Activated CD8-positive, alpha-beta memory T cell treated with anti-CD3 and anti-CD28 coated beads, Interleukin-2, amount 10 ng/mL, durations not matched to agents 7 days and 5 days (primary cell): Measurements from ENCODE around the gene TMEM120B. TPM values are rescaled to one million over a fixed set of nuclear protein-coding genes. Genes with fewer than 3 reads are reported as not detected.
"Not testable (repeated sequence)": the region's sequence is repeated elsewhere in the genome, so short reads cannot be mapped to it uniquely, and the experiment has no call there.

ENCODE experiments used
- ATAC-seq: fragments of 150-1000 bp; cut with Tn5 transposase; one replicate; pipeline ENCODE4 v1.10.0; 2021; ENCODE audit warnings: moderate library complexity
- CTCF ChIA-PET: fragments of 350-600 bp; sonication (Branson Sonifier 250); formaldehyde crosslinking; loops from one replicate; lab custom pipeline; 2021; ENCODE audit warnings: antibody characterized with exemption; lab: Charles Lee
- DNase-seq: peaks from one replicate; pipeline ENCODE4 v3.0.0-alpha.2; 2020
- H3K27ac Mint-ChIP-seq: one replicate; pipeline ENCODE4 v1.8.0; 2021; ENCODE audit warnings: mild to moderate bottlenecking, mixed read lengths
- H3K27me3 Mint-ChIP-seq: one replicate; pipeline ENCODE4 v1.8.0; 2021; ENCODE audit warnings: mixed read lengths
- H3K36me3 Mint-ChIP-seq: one replicate; pipeline ENCODE4 v1.8.0; 2021; ENCODE audit warnings: mild to moderate bottlenecking, mixed read lengths
- H3K4me1 Mint-ChIP-seq: one replicate; pipeline ENCODE4 v1.8.0; 2021; ENCODE audit warnings: mixed read lengths
- H3K4me3 Mint-ChIP-seq: one replicate; pipeline ENCODE4 v1.8.0; 2021; ENCODE audit warnings: mild to moderate bottlenecking, moderate library complexity, mixed read lengths
- H3K9me3 Mint-ChIP-seq: one replicate; pipeline ENCODE4 v1.8.0; 2022; ENCODE audit warnings: low read depth, mixed read lengths
- total RNA-seq, 2 experiments: library from RNA; stranded (reverse); gene quantifications; one replicate each; pipeline ENCODE4 v1.2.3, GENCODE V29; 2021

Gene TMEM120B
- total RNA-seq, 2 experiments from 2014 or later, result 8.8 to 11.0 TPM

DNA sequence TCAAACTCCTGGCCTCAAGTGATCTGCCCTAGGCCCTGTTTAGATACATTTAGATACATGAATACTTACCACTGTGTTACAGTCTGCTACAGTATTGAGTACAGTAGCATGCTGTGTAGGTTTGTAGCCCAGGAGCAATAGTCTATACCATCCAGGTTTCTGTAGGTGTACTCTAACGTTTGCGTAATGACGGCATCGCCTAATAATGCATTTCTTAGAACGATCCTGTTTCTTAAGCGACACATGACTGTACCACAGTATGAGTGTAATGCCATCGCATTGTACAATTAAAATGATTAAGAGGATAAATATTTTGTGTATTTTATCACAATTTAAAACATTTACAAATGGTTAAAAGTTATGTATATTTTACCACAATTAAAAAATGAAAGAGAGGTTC, 18.9 kb downstream of the TMEM120B start:
- CTCF ChIA-PET, result no interaction called here
- no peaks in the 10 kb centered on the region for H3K4me1 Mint-ChIP-seq
- H3K4me3 Mint-ChIP-seq, result no peak overlapping the region
- H3K27ac Mint-ChIP-seq, result no peak overlapping the region
- ATAC-seq (no peak), DNase-seq (no peak)
- H3K9me3 Mint-ChIP-seq, result no peaks in the 10 kb centered on the region
- H3K27me3 Mint-ChIP-seq, result no peaks in the 10 kb centered on the region
- H3K36me3 Mint-ChIP-seq, result no peaks in the 10 kb centered on the region

DNA sequence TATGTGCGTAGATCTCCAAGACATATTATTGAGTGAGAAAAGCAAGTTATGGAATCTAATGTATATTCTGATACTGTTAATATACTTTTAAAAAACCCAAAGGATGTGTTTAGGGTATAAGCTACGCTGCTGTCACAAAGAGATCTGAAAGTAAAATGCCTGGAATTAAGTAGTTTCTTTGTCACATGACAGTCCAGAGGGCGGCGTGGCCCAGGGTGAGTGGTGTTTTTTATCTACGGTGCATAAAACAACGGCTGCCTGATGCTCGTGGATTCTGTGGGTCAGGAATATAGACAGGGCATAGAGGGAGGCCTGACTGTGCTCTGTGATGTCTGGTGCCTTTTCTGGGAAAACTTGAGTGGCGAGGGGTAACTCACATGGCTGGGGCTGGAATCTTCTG, 21.3 kb downstream of the TMEM120B start:
- CTCF ChIA-PET, result no interaction called here
- Mint-ChIP-seq H3K4me1 (no peaks in the 10 kb centered on the region), H3K27ac (no peak overlapping the region), H3K27me3 (no peaks in the 10 kb centered on the region), H3K36me3 (no peaks in the 10 kb centered on the region), H3K4me3 (no peak overlapping the region), H3K9me3 (no peaks in the 10 kb centered on the region)
- ATAC-seq (no peak), DNase-seq (no peak)

DNA sequence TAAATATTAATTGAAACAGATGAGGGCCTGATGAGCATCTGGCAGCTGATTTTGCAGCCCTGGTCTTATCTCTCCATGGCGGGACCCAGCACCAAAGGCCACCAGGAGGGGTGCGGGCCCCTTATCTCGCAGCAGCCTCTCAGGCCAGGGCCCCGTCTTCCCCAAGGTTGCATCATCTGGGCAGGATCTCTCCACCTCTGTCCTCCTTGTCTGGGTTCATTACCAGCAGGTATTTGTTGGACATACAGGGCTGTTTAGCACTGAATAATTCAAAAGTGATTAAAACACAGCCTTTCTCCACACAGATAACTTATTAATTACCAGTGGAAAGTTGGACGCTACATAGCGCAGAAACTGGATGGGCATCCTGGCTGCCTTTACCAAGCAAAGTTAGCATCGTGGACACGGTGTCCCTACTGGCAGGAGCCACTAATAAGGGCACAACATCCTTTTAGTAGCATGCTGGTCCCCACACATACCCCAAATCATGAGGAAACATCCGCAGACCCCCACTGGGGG, 25.8 kb downstream of the TMEM120B start:
- Mint-ChIP-seq H3K4me3 (no peak overlapping the region), H3K27ac (no peak overlapping the region), H3K36me3 (no peaks in the 10 kb centered on the region), H3K9me3 (no peaks in the 10 kb centered on the region), H3K4me1 (no peaks in the 10 kb centered on the region), H3K27me3 (no peaks in the 10 kb centered on the region)
- ATAC-seq (no peak), DNase-seq (no peak)
- CTCF ChIA-PET, result no interaction called here

DNA sequence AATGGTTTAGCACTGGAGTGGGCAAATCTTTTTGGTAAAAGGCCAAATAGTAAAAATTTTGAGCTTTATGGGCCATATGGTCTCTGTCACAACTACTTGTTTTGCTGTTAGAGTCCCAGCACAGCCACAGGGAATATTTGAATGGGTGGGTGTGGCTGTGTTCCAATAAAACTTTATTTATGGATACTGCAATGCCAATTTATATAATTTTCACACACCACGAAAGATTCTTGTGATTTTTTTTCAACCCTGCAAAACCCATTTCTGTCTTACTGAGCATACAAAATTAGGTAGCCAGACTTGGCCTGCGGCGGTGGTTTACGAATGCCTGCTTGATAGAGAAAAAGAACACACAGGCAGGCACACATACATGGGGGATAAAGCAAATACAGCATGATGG, 28.3 kb downstream of the TMEM120B start:
- Mint-ChIP-seq H3K4me3 (no peak overlapping the region), H3K9me3 (no peaks in the 10 kb centered on the region), H3K36me3 (no peaks in the 10 kb centered on the region), H3K27ac (no peak overlapping the region), H3K4me1 (no peaks in the 10 kb centered on the region), H3K27me3 (no peaks in the 10 kb centered on the region)
- ATAC-seq (no peak), DNase-seq (no peak)
- CTCF ChIA-PET, result interaction anchor here (1.5 kb wide), 1 partner anchor 70 kb away, joined by 3 read pairs; no protein-coding TSS in a partner anchor

DNA sequence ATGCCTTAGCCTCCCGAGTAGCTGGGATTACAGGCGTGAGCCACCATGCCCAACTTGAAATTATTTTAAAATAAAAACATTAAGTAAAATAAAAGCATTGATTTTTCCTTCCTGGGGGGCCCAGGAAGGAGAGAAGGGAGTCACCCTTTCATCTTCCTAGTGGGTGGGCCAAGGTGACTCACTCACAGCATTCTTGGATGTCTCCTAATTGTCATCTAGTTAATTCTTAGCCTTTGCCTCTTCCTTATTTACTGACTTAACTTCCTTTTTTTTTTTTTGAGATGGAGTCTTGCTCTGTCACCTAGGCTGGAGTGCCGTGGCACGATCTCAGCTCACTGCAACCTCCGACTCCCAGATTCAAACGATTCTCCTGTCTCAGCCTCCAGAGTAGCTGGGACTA, 29.2 kb downstream of the TMEM120B start:
- H3K27me3 Mint-ChIP-seq, result no peaks in the 10 kb centered on the region
- DNase-seq (no peak), ATAC-seq (no peak)
- H3K9me3 Mint-ChIP-seq, result no peaks in the 10 kb centered on the region
- no peaks in the 10 kb centered on the region for H3K4me1 Mint-ChIP-seq
- no peak overlapping the region for H3K4me3 Mint-ChIP-seq
- no peak overlapping the region for H3K27ac Mint-ChIP-seq
- H3K36me3 Mint-ChIP-seq, result no peaks in the 10 kb centered on the region
- CTCF ChIA-PET, result interaction anchor here (1.5 kb wide), 1 partner anchor 69 kb away, joined by 3 read pairs; no protein-coding TSS in a partner anchor

DNA sequence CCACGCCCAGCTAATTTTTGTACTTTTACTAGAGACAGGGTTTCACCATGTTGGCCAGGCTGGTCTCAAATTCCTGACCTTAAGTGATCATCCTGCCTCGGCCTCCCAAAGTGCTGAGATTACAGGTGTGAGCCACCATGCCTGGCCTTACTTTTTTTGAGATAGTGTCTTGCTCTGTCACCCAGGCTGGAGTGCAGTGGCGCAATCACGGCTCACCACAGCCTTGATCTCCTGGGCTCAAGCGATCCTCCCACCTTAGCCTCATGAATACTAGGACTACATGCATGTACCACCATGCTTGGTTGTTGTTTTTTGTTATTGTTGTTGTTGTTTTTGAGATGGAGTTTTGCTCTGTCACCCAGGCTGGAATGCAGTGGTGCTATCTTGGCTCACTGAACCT, 33.0 kb downstream of the TMEM120B start:
- CTCF ChIA-PET, result interaction anchor here (0.7 kb wide), 1 partner anchor 46 kb away, joined by 4 read pairs; no protein-coding TSS in a partner anchor
- not testable (repeated sequence) for DNase-seq, H3K4me3 Mint-ChIP-seq, H3K27ac Mint-ChIP-seq, H3K4me1 Mint-ChIP-seq, H3K9me3 Mint-ChIP-seq, H3K27me3 Mint-ChIP-seq, ATAC-seq, H3K36me3 Mint-ChIP-seq

DNA sequence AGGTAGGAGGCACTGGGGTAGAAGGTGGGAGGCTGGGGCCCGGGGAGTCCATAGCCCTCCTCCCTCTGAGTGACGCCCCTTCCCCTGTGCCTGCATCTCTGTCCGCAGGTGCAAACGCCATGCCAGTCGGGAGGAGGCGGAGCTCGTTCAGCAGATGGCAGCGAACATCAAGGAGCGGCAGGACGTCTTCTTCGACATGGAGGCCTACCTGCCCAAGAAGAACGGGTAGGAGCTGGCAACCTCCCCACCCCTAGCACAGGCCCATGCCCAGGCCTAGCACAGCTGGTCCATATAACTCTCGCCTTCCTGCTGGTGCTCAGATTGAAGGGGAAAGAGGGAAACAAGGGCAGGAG, 35.6 kb downstream of the TMEM120B start:
- no peak overlapping the region for H3K27ac Mint-ChIP-seq
- no peaks in the 10 kb centered on the region for H3K9me3 Mint-ChIP-seq
- H3K36me3 Mint-ChIP-seq, result peaks cover 5% of the 10 kb centered on the region
- no peaks in the 10 kb centered on the region for H3K27me3 Mint-ChIP-seq
- no peaks in the 10 kb centered on the region for H3K4me1 Mint-ChIP-seq
- H3K4me3 Mint-ChIP-seq, result no peak overlapping the region
- ATAC-seq (no peak), DNase-seq (no peak)
- CTCF ChIA-PET, result interaction anchor here (1.0 kb wide), 1 partner anchor 29 kb away, joined by 3 read pairs; no protein-coding TSS in a partner anchor

DNA sequence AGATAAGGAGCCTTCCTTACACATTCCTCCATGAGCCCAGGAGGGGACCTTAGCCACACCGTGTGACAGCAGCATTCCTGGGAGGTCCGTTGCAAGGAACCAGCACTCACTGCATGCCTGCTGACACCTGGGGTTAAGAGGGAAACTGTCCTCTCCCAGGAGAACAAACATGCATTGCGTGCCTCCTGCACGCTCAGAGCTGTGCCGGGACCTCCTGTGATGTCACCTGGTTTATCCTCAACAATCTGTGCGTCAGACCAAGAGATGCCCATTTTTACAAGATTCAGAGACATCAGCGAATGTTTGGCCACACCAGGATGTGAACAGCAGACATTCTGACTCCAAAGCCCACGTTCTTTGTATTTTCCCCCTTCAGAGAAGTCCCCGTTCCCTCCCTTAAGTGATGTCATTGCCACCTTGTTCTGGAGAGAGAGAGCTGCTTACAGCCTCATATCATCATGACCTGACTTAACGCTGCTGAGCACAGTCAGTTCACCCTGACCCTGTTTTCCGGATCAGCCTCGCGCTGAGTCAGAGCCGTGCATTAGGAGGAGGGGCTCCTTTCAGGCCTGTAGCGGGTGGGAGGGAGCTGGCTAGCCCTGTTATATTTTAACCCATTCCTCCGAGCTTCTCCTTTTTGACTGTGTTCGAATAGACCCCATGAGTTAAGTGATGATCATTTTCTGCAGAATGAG, 36.2 kb downstream of the TMEM120B start:
- Mint-ChIP-seq H3K27ac (no peak overlapping the region), H3K36me3 (peaks cover 5% of the 10 kb centered on the region), H3K4me3 (no peak overlapping the region), H3K9me3 (no peaks in the 10 kb centered on the region), H3K4me1 (no peaks in the 10 kb centered on the region), H3K27me3 (no peaks in the 10 kb centered on the region)
- DNase-seq (no peak), ATAC-seq (peak; percentile 59)
- CTCF ChIA-PET, result interaction anchor here (0.6 to 1.3 kb wide), 3 partner anchors 28 to 67 kb away, joined by 3 to 6 read pairs (median 3); no protein-coding TSS in a partner anchor

DNA sequence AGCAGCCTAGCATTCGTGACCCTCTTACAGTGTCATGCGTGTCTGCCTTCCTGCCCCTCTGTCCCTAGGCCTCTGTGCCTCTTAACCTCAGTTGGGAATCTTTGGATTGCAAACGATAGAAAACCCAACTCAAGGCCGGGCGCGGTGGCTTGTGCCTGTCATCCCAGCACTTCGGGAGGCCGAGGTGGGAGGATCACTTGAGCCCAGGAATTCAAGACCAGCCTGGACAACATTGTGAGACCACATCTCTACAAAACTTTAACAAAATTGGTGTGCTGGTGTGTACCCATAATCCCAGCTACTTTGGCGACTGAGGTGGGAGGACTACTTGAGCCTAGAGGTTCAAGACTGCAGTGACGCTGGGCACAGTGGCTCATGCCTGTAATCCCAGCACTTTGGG, 36.7 kb downstream of the TMEM120B start:
- peaks cover 5% of the 10 kb centered on the region for H3K36me3 Mint-ChIP-seq
- no peak overlapping the region for H3K4me3 Mint-ChIP-seq
- H3K9me3 Mint-ChIP-seq, result no peaks in the 10 kb centered on the region
- H3K27ac Mint-ChIP-seq, result no peak overlapping the region
- ATAC-seq (no peak), DNase-seq (no peak)
- CTCF ChIA-PET, result interaction anchor here (0.6 to 1.3 kb wide), 3 partner anchors 28 to 67 kb away, joined by 3 to 6 read pairs (median 3); no protein-coding TSS in a partner anchor
- H3K27me3 Mint-ChIP-seq, result no peaks in the 10 kb centered on the region
- no peaks in the 10 kb centered on the region for H3K4me1 Mint-ChIP-seq

DNA sequence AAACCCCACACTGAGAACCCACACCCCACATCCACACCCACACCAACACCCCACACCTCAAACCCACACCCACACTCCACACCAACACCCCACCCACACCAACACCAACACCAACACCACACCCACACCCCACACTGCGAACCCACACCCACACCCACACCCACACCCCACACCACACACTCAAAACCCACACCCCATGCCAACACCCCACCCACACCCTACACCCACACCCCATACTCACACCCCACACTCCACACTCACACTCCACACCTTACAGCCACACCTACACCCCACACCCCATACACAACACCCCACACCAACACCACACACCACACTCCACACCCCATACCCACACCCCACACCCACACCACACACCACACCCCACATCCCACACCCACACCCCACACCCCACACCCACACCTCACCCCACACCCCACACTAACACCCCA, 38.0 kb downstream of the TMEM120B start:
- CTCF ChIA-PET, result no interaction called here
- no peak for ATAC-seq
- Mint-ChIP-seq H3K27ac (no peak overlapping the region), H3K9me3 (no peaks in the 10 kb centered on the region), H3K36me3 (peaks cover 5% of the 10 kb centered on the region), H3K27me3 (no peaks in the 10 kb centered on the region), H3K4me1 (peaks cover 2% of the 10 kb centered on the region), H3K4me3 (no peak overlapping the region)
- DNase-seq, result no peak

DNA sequence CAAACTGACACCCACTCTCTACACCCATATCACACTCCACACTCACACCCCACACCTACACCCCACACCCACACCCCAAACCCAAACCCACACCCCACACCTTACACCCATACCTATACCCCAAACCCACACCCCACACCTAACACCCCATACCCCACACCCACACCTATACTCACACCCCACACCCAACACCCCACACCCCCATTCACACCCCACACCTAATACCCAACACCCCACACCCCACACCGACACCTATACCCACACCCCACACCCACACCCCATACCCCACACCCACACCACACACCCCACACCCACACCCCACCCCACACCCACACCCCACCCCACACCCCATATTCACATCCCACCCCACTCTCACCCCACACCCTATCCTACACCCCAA, 38.5 kb downstream of the TMEM120B start:
- Mint-ChIP-seq H3K36me3 (peaks cover 5% of the 10 kb centered on the region), H3K27me3 (no peaks in the 10 kb centered on the region), H3K27ac (no peak overlapping the region), H3K9me3 (no peaks in the 10 kb centered on the region), H3K4me3 (no peak overlapping the region), H3K4me1 (peaks cover 5% of the 10 kb centered on the region)
- DNase-seq (no peak), ATAC-seq (no peak)
- CTCF ChIA-PET, result no interaction called here

DNA sequence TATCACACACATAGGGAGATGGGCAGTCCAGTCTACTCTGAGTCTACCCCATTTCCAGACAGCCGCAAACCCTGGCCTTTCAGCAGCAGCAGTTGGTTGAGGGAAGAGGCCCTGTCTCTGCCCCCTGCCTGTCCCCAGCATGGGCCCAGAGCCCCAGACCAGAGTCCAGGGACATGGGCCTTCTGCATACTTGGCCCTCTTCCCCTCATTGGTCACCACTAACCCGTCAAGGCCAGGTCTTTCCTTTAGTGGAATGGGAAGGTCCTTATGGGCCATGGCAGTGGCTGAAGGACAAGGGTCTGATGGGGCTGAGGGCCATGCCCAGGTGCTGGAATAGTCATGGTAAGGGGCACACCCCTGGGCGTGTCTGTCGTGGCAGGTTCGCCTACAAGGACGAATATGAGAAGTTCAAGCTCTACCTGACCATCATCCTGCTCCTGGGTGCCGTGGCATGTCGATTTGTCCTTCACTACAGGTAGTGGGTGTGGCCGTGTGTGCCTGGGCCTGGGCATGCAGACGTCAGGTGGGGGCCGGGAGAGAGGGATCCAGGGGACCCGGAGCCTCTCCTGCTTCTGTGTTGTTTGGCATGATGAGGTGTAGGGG, 39.3 kb downstream of the TMEM120B start:
- Mint-ChIP-seq H3K27me3 (no peaks in the 10 kb centered on the region), H3K4me3 (no peak overlapping the region), H3K4me1 (peaks cover 13% of the 10 kb centered on the region), H3K27ac (no peak overlapping the region), H3K9me3 (no peaks in the 10 kb centered on the region), H3K36me3 (peaks cover 5% of the 10 kb centered on the region)
- DNase-seq (no peak), ATAC-seq (no peak)
- CTCF ChIA-PET, result no interaction called here

DNA sequence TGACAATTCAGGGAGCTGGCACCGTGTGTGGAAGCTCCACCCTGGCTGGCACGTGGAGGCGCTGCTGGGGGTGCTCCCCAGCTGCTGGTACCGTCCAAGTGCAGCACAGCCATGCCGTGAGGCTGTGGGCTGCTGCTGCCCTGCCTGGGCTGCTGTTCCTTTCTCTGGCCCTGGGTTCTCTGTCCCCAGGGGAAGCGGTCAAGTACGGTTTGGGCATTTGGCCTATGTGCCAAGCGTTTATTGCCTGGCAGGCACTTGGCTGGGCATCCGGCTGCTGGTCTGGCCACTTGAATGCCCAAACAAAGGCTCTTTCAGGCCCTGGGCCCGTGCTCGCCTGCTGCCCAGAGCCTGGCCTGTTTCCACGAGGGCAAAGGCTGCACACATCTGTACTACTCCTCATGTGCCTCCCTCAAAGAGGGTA, 41.3 kb downstream of the TMEM120B start:
- DNase-seq, result no peak
- no peak overlapping the region for H3K27ac Mint-ChIP-seq
- H3K9me3 Mint-ChIP-seq, result no peaks in the 10 kb centered on the region
- H3K4me3 Mint-ChIP-seq, result no peak overlapping the region
- peaks cover 17% of the 10 kb centered on the region for H3K4me1 Mint-ChIP-seq
- peaks cover 5% of the 10 kb centered on the region for H3K36me3 Mint-ChIP-seq
- no peak for ATAC-seq
- no peaks in the 10 kb centered on the region for H3K27me3 Mint-ChIP-seq
- CTCF ChIA-PET, result interaction anchor here (1.4 kb wide), 1 partner anchor 11 kb away, joined by 3 read pairs; no protein-coding TSS in a partner anchor

DNA sequence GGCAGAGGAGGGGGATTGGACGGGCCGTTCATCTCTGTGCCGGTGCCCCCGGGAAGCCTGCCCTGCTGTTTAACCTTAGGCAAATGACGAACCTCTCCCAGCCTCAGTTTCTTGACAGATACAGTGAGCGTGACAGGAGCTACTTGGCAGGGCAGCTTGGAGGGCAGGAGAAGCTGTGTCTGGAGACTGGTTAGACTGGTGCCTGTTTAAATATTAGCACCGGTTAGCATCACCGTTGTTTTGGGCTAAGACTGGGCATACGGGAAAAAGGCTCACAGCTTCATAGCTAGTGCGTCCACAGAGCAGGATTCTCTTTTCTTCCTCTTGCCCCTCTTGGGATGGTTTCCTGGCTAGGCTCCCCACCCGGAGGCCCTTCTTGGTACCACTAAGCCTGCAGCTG, 42.3 kb downstream of the TMEM120B start:
- no peak overlapping the region for H3K4me3 Mint-ChIP-seq
- DNase-seq, result no peak
- no peak for ATAC-seq
- CTCF ChIA-PET, result interaction anchor here (1.4 to 2.2 kb wide), 2 partner anchors 10 to 18 kb away, joined by 3 to 13 read pairs; no protein-coding TSS in a partner anchor
- H3K4me1 Mint-ChIP-seq, result peaks cover 17% of the 10 kb centered on the region
- H3K27me3 Mint-ChIP-seq, result no peaks in the 10 kb centered on the region
- H3K27ac Mint-ChIP-seq, result no peak overlapping the region
- peaks cover 3% of the 10 kb centered on the region for H3K36me3 Mint-ChIP-seq
- no peaks in the 10 kb centered on the region for H3K9me3 Mint-ChIP-seq
